EL (cell line): ENCODE results near the gene CD302.
"Not testable (repeated sequence)": the region's sequence is repeated elsewhere in the genome, so short reads cannot be mapped to it uniquely, and the experiment has no call there.

ENCODE experiments used
- DNase-seq: peaks from one replicate; pipeline ENCODE4 v3.0.0-alpha.2; 2016

CD302 gene

DNA sequence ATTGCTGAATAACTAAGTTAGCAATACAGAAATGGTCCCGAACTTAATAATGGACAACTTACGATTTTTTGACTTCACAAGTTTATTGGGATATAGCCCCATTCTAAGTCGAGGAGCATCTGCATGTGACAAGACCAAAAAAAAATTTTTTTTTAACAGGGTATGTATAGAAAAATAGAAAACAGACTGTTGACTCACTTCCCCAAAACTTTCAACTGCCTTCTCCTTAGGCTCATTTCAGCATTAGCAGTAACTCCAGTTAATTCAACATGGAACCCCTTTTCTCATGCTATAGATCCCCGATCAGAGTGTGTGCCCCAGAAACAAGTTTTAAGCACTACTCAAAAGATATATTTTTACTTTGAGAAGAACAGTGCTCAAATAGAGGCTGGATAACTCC lies 5.4 kb downstream of the CD302 start:
- no peak for DNase-seq

DNA sequence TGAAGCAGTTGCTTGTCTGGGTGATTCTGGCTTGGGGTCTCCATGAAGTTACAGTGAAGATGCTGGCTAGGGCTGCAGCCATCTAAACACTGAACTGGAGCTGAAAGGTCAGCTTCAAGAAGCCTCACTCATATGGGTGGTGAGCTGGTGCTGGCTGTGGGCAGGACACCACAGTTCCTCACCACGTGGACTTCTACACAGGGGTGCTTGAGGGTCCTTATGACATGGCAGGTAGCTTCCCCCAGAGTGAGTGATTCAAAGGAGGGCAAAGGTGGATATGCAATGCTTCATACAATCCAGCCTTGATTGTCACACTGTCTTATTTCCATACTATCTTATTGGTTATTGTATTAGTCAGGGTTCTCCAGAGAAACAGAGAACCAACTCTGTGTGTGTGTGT lies 6.0 kb downstream of the CD302 start:
- DNase-seq: no peak

DNA sequence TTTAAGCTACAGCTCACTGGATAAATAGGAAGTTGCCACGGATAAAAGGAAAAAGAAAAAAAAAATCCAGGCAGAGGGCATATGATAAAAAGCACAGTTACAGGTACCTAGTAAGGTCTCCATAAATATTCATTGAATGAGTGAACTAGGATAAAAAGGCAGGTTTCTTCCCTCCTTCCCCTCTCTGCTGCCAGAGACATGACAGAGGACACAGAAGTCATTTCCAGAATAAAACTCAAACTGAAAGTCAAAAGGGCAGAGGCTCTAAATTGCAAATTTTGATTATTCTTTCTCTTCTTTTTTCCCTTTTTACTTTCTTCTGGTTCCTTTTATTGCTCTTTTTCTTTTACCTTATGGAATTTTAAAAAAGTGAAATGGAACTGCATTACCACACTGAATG lies 7.7 kb downstream of the CD302 start:
- no peak for DNase-seq

DNA sequence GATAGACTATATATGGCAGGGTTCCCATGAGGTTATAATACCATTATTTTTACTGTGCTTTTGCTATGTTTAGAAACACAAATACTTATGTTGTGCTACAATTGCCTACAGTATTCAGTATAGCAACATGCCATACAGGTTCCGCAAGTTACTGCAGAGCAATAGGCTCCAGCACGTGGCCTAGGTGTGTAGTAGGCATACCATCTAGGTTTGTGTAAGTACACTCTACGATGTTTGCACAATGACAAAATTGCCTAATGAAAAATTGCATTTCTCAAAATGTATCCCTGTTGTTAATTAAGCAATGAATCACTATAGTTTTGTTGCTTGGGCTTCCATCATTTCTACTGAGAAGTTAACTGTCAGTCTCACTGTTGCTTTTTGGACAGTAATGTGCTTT lies 9.8 kb downstream of the CD302 start:
- no peak for DNase-seq

DNA sequence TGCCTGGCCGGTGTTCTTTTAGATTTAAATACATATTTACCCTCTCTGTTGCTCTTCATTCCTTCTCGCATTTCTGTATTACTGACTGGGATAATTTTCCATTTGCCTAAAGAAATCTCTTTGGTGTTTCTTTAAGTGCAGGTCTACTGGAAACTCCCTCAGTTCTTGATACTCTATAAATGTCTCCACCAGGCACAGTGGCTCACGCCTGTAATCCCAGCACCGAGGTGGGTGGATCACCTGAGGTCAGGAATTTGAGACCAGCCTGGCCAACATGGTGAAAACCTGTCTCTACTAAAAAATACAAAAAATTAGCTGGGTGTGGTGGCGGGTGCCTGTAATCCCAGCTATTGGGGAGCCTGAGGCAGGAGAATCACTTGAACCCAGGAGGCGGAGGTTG lies 10.4 kb downstream of the CD302 start:
- not testable (repeated sequence) for DNase-seq

DNA sequence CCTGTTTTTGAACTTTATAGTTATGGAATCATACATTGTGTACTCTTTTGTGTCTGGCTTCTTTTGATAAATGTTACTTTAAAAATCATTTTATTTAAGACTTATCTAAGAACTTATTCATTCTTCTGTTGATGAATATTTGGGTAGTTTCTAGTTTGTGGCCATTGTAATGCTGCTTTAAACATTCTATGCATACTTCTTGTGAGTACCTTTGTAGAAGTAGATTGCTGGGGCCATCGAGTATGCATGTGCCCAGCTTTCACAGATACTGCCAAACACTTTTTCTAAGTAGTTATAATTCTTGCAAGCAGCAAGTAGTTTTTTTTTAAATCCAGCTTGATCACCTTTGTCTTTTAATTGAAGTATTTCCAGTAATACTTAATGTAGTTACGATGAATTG lies 11.1 kb downstream of the CD302 start:
- no peak for DNase-seq

DNA sequence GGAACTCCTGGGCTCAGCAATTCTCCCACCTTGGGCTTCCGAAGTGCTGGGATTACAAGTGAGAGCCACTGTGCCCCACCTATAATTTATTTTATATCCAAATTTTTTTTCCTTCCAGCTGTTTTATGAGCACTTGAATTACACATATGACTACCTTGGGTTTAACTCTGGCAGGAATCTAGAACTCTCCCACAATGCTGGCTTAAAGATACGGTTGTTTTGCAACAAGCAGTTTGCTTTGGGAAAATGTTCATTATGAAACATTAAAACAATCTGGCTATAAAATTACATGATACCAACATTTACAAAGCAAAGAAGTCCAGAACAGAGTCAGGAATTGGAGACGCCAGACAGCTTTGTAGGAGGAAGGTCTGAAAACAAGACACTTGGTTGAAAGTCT lies 12.8 kb downstream of the CD302 start:
- DNase-seq: no peak

DNA sequence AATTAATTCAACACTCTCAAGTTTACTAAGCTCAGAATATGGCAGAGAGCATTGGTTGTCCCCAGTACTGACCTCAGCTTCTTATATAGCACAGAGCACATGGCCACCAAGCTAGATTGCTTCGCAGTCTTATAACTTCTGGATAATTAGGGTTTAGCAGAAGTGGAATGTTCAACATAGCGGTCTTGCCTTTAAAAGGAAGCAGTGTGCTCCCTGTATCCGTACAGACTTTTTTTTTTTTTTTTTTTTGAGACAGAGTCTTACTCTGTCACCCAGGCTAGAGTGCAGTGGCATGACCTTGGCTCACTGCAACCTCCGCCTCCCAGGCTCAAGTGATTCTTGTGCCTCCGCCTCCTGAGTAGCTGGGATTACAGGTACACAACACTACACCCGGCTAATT lies 13.3 kb downstream of the CD302 start:
- DNase-seq: not testable (repeated sequence)

DNA sequence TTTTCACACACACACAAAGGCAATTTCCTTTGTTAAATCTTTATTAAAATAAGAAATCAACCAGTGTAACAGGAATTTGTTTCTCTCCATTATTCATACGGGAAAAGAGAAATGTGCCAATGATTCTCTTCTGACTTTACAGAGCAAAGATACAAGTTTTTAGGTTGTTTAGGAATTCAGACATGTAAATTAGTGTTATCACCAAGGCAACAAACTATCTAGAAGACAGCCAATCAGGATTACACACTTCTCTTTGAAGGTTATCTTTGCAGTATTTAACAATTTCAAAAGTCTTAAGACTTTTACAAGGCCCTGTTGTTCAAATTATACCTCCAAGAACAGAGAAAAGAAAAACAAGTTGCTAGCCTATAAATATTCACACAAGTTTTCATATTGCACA lies 14.5 kb downstream of the CD302 start:
- DNase-seq: no peak

DNA sequence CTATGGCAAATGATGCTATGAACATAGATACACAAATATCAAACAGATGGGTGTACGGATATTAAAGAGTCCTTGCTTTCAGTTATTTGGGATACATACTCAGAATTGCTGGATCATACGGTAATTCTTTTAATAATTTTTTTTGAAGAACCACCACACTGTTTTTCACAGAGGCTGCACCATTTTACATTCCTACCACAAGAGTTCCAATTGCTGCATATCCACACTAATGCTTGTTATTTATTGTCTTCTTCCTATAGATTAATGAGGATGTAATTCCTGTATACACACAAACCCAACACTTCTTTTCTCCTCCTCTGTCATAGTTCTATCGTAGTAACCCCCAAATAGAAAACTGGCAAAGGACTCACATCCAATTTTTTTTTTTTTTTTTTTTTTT lies 21.7 kb downstream of the CD302 start:
- no peak for DNase-seq

DNA sequence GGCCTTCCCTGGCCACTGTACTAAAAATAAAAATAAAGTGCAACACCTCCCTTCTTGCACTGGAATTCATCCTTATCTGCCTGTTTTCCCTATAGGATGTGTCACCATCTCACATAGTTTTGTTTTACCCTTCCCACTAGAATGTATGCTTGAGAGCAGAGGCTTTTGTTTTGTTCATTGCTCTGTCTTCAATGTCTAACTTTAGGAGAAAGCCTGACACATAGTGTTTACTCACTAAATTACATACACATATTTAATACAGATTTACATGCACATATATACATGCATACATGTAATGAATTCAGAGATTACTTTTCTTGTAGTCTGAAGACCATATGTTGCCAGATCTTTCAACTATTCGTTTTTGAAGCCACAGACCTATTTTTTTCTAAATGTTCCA lies 23.0 kb downstream of the CD302 start:
- DNase-seq: no peak

DNA sequence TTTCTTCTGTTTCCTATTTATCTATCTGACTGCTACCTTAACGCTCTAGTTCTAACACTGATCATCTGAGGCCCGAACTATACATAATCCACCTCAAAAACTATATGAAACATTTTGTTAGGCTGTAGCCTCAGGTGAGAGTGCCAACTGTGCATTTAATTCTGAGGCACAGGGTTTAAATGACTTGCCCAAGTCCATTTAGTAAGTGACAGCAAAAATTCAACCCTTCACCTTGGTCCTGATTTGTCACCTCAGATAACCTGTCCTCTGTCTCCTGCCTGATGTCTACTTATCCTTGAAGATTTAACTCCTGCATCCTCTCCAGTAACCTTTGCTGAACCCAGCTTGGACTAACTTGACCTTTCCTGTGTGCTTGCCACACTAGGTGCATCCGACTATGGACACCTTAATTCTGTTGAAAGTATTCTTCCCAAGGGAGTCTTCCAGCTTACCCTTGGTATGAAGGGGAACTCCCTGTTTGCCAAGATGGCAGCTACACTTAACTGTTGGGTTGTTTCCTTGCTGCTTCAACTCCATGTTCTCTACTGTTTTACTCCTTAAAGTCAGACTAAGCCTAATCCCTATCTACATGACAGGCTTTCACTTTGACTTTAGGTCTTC lies 23.5 kb downstream of the CD302 start:
- DNase-seq: no peak

DNA sequence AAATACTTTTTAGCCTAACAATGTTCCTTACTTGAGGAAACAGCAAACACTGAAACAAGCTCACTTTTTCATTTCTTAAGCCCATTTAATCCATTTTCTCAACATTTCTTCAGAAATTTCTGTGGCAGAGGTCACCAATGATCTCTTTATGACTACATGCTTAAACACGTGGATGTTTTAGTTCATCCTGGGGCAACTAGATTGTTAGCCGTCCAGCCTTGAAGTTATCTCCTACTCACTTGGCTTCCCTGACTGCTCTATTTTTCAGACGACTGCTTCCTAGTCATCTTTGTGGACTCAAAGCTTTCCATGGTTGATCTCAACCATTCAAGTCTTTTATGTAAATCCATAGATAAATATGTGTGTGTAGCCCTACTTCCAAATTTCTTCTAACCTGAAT lies 24.1 kb downstream of the CD302 start:
- DNase-seq: no peak

DNA sequence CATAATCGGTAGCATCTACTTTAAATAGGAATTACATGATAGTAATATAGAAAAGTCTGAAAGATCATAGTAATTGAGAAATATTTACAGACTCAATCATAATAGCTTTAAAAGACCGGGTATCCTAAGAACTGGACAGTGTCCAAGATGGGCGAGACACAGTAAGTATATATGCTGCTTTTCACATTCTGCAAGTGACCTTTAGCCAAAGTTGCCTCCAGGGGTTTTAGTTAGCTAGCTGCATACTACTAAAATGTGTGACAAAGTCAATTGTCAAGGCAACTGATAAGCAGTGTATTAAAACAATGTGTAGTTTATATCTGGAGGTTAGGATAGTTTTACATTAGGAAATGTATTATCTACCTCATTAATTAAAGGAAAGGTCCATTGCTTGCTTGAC lies 24.6 kb downstream of the CD302 start:
- DNase-seq: peak; percentile 56

DNA sequence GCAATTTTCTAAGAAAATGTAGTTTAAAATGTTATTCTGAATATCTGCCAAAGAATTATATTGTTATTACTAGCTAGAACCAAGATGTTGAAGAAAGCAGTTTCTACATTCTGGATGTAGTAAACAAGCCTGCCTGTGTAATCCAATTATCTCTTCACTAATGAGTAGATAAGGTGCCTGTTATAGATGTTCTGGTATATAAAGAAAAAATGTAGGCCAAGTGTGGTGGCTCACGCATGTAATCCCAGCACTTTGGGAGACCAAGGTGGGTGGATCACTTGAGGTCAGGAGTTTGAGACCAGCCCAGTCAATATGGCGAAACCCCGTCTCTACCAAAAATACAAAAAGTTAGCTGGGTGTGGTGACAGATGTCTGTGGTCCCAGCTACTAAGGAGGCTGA lies 28.9 kb downstream of the CD302 start:
- DNase-seq: no peak

DNA sequence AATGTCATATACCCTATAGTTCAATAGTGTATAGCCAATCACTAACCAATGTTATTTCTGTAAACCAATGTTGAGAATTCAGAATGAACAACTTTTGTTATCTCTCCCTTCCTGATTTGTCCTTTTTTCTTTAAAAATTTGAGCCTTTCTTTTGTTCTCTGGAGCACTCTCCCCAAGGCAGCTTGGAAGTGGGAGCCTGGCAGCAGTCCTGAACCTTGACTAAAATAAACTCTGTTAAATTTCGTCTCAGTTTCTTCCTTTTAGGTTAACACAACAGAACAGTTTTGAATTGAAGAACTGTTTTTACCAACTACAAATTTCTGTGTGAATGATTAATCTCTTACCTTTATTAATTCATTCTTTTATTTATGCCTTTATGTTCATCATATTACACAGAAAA lies 35.9 kb downstream of the CD302 start:
- DNase-seq: no peak

DNA sequence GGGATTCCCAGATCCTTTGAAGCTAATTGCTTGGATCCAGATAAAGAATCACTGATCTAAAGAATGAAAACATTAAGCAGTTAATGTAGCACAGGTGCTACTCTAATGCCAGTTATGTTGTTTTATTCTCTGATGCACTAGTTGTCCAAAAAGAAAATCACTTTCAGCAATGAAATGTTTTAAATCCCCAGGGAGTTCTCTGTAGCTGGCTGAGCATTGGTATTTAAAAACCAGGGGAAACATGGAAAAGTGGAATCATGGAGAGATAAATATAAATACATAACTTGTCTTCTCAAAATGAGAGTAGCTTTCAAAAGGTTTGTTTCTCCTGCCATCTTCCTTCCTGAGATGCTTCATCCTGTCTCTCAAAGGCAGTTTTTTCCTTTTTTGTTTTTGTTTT lies 37.7 kb downstream of the CD302 start:
- DNase-seq: no peak

DNA sequence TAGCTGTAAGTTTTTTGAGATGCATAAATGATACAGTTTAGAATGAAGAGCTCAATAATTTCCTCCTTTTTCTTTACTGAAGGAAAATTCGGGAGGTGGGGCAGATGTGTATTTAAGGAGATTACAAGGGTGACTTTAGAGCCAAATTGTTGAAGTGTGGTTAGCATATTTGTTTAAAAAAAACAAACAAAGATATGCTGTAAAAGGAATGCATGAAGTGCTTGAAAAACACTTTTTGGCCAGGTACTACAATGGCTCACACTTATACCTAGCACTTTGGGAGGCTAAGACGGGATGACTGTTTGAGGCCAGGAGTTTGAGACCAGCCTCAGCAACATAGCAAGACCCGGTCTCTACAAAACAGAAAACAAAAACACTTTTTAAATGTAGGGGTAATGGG lies 38.4 kb downstream of the CD302 start:
- DNase-seq: no peak

DNA sequence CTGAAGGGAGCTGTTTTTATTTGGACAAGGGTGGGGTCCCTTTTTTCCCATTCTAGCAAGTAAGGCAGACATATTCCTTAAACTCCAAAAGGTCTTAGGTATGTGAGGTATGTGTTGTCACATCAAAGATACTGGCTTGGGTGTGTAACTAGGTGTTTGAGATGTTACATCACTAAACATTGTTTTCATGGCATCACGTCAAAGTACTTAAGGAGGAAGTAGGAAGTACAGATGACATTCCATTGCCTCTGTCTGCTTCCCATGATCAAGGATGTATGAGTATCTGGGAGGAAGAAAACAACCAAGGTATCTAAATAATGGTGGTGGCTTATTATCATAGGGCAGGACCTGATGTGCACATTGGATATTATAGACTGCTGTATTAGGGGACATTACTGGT lies 39.3 kb downstream of the CD302 start:
- DNase-seq: no peak

DNA sequence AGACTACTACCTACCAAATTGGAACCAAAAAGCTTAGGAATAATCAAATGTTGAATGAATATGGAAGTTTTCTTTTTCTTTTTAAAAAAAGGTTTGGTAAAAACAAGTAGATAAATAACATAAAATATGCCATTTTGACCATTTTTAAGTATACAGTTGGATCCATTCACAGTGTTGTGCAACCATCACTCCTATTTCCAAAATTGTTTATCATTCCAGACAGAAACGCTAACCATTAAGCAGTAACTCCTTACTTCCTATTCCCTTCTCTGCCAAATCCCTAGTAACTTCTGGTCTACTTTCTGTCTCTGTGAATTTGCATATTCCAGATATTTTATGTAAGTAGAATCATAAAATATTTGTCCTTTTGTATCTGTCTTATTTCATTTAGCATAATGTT lies 39.8 kb downstream of the CD302 start:
- no peak for DNase-seq

DNA sequence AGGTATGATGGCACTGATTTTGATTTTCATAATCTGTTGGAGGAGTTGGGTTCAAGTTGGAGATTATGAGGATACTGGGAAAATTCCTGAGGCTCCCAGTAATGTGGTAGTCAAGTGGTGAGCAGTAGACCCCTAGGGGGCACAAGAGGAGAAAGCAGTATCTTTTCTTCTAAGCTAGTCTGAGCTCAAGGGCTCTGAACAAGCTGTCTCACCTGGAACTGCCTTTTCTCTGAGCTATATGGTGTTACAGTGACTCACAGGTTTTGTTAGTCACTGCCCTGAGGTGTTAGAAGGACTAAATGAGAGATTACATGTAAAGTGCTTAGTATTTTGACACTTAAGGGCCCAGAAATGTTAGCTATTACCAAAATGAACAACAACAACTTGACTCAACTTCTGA lies 42.2 kb downstream of the CD302 start:
- peak; percentile 60 for DNase-seq

DNA sequence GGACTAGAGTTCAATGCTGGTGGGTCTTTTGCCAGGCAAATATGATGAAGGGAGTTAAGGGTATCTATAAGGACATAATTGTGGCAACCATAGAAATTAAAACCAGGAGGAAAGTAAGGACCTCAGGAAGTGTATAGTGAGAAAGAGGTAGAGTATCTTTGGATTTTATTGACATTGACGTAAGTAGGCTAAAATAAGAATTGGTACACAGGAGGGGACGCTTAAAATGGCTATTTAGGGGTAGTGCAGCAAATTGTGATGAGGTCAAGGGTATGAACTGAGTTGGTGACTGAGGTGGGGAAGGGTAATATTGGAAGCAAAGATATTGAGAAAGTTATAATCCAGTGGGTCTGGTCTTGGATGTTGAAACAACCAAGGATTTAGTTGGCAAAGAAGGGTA lies 43.0 kb downstream of the CD302 start:
- DNase-seq: no peak

DNA sequence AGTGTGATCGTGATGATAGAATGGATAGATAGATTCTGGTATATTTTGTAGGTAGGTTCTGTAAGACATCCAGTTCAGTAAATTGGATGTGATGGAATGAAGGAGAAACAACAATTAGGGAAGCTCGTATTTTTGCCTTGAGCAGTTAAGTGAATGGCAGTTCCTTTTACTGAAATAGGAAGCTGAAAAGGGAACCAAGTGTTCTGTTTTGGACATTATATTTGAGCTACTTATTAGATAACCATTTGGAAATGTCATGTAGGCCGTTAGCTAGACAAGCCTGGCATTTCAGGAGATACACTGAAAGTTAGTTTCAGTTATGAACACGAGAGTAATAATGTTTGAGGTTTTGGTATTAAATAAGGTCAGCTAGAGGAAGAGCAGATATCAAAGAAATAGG lies 44.2 kb downstream of the CD302 start:
- DNase-seq: no peak

DNA sequence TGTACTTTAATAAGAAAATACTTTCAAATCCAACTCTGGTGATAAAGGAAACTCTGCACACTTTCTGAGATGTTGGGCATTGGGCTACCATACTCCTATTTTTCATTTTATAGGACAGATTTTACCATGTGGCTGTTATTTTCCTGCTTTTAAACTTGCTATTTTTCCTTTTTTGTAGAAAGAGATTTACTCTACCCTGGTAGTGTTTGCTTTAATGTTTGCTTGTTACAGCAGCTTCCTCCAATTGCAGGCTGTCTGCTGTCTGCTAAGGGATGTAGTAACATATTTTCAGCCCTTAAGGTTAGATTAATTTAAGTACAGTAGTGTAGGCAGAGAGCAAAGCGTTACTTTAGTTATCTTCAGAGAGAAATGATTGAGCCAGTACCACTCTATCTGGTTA lies 47.1 kb downstream of the CD302 start:
- no peak for DNase-seq

DNA sequence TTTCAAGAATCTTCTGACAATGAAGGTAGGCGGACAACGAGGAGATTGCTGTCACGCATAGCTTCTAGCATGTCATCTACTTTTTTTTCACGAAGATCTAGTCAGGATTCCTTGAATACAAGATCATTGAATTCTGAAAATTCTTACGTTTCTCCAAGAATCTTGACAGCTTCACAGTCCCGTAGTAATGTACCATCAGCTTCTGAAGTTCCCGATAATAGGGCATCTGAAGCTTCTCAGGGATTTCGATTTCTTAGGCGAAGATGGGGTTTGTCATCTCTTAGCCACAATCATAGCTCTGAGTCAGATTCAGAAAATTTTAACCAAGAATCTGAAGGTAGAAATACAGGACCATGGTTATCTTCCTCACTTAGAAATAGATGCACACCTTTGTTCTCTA lies 49.9 kb downstream of the CD302 start:
- DNase-seq: no peak

DNA sequence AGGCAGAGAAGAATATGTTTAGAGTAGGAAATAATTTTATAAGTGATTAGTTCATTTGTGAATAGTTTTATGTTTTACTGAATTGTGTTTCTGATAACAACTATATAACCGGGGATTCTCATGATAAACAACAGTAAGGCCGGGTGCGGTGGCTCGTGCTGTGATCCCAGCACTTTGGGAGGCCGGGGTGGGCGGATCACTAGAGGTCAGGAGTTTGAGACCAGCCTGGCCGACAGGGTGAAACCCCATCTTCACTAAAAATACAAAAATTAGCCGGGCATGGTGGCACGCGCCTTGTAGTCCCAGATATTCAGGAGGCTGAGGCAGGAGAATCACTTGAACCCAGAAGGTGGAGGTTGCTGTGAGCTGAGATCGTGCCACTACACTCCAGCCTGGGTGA lies 52.8 kb downstream of the CD302 start:
- DNase-seq: not testable (repeated sequence)
